ENCODE data around the gene DOCK9. TPM values are rescaled to one million over a fixed set of nuclear protein-coding genes. Genes with fewer than 3 reads are reported as not detected.
A peak's percentile ranks its signal among the peaks of the same experiment; 100 is the strongest.

The DOCK9 gene
- total RNA-seq, 1 experiment from 2014 or later = 2.1 TPM

DNA sequence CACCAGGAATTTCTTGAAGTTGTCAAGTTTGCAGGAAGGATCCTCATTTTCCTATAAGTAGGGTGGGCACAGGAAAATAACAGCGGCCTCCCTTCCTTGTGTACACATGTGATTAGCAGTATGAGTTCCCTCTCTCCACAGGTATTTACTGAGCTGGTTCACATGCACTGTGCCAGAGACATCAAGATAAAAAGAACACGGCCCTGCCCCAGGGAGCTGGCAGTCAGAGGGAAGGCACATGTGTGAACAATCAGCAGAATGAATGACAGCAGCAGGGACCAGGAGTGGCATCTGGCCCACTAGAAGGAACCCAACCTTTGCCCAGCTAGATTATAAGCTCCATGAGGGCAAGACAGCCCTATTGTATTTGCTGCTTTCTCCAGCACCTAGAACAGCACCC, 13.9 kb downstream of the DOCK9 start:
- H3K4me3 ChIP-seq = no peak overlapping the region
- no peaks in the 10 kb centered on the region for H3K27me3 ChIP-seq
- no peak for DNase-seq
- H3K36me3 ChIP-seq = no peaks in the 10 kb centered on the region
- no peaks in the 10 kb centered on the region for H3K9me3 ChIP-seq

DNA sequence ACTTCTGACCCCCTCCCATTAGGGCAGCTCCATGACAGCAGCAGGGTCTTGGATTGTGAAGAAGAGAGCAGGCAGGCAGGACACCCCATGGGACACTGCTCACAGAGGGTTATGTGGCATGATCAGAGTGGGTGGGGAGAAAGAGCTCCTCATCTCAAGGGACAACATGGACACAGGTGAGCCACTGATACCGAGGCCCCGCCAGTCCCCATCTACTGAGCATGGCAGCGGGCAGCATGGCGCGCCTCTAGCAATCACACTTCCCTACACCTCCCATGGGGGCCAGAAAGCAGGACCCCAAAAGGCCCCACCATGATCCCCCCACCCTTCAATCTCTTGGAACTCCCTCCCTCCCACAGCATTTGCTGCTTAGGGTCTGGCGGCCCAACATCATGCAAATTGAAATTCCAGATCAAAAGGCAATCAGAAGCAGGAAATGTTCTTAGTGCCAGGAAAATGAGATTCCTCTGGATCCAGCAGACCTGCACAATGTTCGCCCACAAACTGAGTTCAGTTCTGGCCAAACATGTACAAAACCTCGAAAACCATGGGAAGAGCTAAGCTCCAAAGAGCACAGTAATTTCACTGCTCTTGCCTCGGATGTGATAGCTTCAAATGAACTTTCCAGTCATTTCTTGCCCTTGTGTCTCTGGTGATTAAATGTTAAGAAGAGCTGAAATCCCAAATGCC, 14.8 kb downstream of the DOCK9 start:
- no peak for DNase-seq
- no peak overlapping the region for H3K4me3 ChIP-seq
- no peaks in the 10 kb centered on the region for H3K9me3 ChIP-seq
- no peaks in the 10 kb centered on the region for H3K36me3 ChIP-seq
- H3K27me3 ChIP-seq = no peaks in the 10 kb centered on the region

DNA sequence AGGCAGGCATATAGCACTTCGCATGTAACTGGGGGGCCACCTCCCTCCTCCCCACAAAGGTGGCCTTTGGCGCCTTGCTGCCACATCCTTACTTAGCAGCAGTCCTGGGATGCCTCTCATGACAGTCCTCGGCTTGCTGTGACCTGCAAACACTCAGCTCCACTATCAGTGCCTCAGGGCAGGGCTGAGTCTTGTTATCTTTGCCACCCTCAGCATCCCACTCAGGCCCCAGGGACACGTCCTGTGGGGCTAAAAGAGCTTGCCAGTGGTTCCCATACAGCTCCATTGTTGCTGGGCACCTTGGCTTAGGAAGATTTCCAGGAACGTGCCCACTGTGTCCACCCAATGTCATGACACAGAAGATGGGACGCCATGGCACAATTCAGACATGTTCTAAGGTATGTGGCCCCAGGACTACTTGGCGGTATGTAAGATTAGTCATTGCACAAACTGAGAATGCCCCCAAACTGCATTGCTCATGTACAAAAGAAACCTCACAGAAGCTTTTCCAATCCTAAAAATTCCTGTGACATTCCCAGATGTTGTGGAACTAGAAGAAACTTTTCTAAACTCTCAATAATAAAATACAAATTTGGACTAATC, 16.3 kb downstream of the DOCK9 start:
- H3K9me3 ChIP-seq = no peaks in the 10 kb centered on the region
- DNase-seq = no peak
- no peaks in the 10 kb centered on the region for H3K36me3 ChIP-seq
- H3K27me3 ChIP-seq = no peaks in the 10 kb centered on the region
- H3K4me3 ChIP-seq = no peak overlapping the region

DNA sequence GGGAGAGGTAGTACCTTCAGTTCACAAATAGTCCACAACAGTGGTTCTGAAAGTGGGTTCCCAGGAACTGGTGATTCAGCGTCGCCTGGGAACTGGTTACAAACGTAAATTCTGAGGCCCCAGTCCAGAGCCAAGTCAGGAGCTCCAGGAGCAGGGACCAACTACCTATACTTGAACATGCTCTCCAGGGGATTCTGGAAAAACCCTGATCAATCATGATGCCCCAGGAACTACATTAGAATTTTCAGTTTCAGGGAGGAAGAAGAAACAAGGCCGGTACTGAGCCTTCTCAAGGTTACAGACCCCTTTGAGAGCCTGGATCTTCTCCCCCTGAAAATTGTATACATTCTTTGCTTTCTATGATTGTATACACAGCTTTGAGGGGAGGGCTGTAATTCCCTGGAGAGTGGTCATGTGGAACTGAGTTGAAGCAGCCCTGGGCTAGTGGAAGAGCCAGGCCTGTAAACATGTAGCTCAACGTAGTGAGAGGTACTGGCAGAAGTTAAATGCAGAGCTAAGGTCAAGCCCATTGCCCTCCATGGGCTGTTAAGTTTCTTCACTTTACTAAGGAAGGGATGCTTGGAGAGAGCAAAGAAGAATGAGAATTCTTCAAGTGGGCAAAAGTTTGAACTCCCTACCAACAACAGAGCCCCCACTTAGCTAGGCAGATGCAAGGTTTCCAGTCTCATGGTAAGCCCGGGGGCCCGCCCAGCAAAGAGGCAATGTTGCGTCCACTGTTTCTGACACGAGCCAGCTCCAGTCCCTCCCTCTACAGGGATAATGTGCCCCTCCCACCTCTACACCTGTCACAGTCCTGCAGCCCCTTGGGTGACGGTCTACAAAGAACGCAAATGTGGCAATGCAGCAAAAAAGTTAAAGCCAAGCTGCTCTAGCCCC, 17.0 kb downstream of the DOCK9 start:
- Histone ChIP-seq H3K9me3 (no peaks in the 10 kb centered on the region), H3K27me3 (no peaks in the 10 kb centered on the region), H3K4me3 (no peak overlapping the region), H3K36me3 (no peaks in the 10 kb centered on the region)
- DNase-seq = no peak

DNA sequence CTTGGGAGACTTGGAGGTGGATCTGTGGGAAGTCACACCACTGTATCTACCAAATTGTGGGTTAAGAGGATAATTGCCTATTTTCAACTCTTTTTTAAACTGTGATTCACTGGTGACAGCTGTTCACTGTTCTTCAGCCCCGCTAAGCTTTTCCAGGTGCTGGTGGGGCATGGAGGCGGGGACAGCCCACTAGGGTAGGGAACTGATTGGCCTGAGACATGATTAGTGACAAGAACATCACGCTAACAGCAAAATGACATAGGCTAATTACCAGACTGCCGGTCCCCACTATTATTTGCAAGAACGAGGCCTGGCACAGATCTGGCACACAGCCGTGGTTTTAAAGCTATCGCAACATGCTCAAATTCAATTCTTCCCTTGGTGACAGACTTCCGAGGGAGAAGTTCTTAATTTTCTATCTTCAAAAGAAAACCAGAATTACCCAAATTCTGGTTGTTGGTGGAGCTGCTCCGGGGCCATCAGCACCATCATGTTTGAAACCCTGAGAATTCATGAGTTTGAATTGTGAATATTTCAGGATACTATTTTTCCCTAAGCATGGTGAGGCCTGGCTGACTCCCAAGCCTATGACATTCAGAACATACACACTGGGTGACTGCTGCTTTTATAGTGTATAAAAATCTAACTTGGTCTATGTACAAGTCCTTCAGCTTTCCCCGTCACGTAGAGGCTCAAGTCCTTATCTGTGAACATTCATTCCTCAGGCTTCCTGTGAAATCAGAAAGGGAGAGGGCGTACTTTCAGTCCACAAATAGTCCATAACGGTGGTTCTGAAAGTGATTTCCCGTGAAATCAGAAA, 17.9 kb downstream of the DOCK9 start:
- H3K27me3 ChIP-seq = no peaks in the 10 kb centered on the region
- H3K36me3 ChIP-seq = no peaks in the 10 kb centered on the region
- no peak overlapping the region for H3K4me3 ChIP-seq
- H3K9me3 ChIP-seq = no peaks in the 10 kb centered on the region
- DNase-seq = no peak

DNA sequence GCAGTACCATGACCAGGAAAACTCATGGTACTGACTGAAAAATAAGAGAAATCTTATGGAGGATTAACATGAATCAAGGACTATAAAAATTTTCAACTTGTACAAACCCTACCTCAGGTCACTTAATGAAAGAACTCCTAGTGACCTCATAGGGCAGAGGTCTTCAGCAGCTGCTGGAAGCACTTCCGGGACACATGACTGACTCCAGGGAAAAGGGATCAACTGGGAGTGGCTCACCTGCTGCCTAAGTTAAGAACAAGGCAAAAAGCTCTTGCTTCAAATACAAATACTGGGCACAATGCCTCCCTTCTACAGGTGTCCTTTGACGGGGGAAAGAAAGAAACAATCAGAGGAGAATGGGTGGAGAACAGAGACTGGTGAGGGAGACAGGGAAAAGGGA, 18.6 kb downstream of the DOCK9 start:
- no peak for DNase-seq
- no peaks in the 10 kb centered on the region for H3K36me3 ChIP-seq
- no peaks in the 10 kb centered on the region for H3K27me3 ChIP-seq

DNA sequence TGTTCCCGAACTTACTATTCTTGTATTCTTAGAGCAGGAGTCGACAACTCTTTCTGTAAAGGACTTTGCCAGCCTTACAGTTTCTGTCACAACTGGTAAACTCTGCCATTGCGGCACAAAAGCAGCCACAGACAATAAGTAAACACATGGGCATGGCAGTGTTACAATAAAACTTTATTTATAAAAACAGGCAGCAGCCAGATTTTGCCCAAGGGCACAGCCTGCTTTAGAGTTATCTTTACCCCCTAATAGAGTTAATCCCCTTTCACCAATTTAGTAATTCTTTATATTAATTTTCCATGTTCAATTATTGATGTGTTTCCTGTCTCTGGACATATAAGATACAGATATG, 19.4 kb downstream of the DOCK9 start:
- H3K27me3 ChIP-seq = no peaks in the 10 kb centered on the region
- no peaks in the 10 kb centered on the region for H3K9me3 ChIP-seq
- no peak overlapping the region for H3K4me3 ChIP-seq
- H3K36me3 ChIP-seq = no peaks in the 10 kb centered on the region
- no peak for DNase-seq

More for the DNA sequence above, 18.6 kb downstream of the DOCK9 start:
- H3K4me3 ChIP-seq = no peak overlapping the region
- no peaks in the 10 kb centered on the region for H3K9me3 ChIP-seq

DNA sequence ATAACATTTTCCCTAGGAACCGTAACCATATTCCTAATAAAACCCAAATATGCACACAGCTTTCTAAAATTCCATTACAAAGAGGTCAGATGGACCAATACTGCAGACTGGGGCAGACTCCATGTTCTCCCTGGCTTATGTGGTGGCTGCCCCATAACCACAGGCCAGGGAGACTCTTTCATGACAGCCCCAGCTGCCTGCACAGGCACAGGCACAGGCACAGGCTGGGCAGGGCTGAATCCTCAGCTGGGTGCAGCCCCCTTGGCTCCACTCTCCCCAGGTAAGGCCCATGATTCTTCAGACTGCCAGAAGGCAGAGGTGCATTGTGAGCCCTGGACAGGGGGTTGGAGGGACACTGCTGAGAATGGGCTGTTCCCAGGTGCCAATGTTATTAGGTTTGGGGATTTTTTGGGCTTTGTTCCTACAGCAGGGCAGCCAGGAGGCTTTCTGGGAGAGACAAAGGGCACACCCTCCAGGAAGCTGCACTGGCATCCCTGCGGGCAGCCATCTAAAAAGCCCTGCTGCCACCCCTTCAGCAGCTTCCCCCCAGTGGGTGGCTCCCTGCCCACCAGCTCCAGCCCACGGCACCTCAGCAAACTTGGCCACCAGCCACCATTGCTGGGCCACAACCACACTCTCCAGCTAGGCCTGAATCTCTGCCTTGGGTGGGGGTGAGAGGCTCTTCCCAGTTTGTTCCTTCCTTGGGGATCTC, 20.0 kb downstream of the DOCK9 start:
- DNase-seq = peak; percentile 5

DNA sequence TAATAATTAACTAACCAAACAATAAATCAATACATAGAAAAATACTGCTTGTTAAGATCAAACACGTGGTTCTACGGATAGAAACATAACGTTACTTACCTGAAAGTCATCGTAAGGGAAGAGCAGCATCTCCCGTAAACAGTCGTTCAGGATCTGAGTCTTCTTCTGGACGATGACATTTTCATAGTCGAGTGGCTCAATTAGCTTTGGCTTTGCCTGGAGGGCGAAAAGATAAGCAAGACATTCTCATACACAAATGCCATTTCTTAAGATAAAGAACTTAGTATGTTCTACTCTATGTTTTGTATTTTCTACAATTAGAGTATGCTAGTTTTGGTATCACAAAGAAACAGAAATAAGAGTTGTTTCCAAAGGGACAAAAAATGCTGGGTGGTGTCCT, 22.5 kb downstream of the DOCK9 start:
- no peaks in the 10 kb centered on the region for H3K27me3 ChIP-seq
- H3K9me3 ChIP-seq = no peaks in the 10 kb centered on the region
- H3K36me3 ChIP-seq = no peaks in the 10 kb centered on the region
- no peak overlapping the region for H3K4me3 ChIP-seq
- no peak for DNase-seq

More for the DNA sequence above, 20.0 kb downstream of the DOCK9 start:
- H3K9me3 ChIP-seq = no peaks in the 10 kb centered on the region
- no peak overlapping the region for H3K4me3 ChIP-seq
- no peaks in the 10 kb centered on the region for H3K36me3 ChIP-seq
- H3K27me3 ChIP-seq = no peaks in the 10 kb centered on the region

DNA sequence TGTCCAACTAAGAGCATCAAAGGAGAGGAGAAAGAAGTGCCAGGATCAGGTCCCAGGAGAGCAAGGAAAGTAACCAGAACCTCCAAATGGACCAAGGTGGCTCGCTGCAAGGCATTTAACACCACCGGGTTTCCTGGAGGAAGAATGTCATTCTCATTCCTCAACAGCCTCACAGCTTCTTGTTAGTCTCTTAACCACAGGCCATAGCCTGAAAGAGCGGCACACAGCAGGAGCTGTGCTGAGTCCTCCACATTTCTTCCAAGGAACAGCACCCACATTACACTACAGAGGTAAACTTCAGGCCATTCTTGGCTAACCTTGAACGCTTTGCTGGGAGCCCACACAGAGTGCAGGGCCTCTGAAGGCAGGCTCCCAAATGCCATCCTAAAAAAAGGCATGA, 23.6 kb downstream of the DOCK9 start:
- H3K36me3 ChIP-seq = no peaks in the 10 kb centered on the region
- DNase-seq = no peak
- H3K27me3 ChIP-seq = no peaks in the 10 kb centered on the region
- no peak overlapping the region for H3K4me3 ChIP-seq
- no peaks in the 10 kb centered on the region for H3K9me3 ChIP-seq

DNA sequence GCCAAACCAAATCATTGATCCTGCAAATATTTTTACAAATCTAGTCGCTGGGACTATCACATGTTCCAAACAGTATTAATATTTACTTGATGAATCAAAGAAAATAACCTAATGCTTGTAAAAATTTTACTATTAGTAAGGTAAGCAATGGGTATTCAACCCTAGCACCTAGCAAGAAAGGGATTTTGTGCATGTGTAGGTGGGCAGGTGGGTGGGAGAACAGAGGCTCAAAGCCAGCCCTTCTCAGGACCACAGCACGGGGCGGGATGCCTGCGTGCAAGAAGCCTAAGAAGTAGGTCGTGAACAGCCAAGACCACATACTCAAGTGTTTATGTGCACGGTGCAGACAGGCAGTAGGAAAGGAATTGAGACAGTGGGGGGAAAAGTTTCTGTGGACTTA, 26.6 kb downstream of the DOCK9 start:
- no peak for DNase-seq
- H3K9me3 ChIP-seq = no peaks in the 10 kb centered on the region
- no peak overlapping the region for H3K4me3 ChIP-seq
- no peaks in the 10 kb centered on the region for H3K27me3 ChIP-seq
- no peaks in the 10 kb centered on the region for H3K36me3 ChIP-seq

DNA sequence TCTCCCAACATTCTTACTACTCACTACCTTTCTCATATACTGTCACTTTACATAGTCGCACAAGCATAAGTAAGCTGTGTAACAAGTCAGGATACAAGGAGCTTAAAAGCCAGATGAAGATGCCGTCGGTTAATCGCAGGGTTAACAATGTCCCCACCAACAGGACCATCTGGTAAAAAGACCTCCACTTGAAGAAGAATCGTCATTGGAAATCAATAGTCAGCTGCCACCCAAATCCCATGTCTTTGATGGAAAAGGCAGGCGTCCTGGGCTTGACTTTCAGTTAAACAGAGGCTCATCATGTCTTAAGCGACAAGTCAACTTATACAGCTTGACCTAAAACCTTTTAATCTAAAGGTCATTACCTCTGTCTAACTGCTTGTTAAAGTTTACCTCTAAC, 27.2 kb downstream of the DOCK9 start:
- DNase-seq = no peak
- Histone ChIP-seq H3K36me3 (no peaks in the 10 kb centered on the region), H3K4me3 (no peak overlapping the region), H3K9me3 (no peaks in the 10 kb centered on the region), H3K27me3 (no peaks in the 10 kb centered on the region)

DNA sequence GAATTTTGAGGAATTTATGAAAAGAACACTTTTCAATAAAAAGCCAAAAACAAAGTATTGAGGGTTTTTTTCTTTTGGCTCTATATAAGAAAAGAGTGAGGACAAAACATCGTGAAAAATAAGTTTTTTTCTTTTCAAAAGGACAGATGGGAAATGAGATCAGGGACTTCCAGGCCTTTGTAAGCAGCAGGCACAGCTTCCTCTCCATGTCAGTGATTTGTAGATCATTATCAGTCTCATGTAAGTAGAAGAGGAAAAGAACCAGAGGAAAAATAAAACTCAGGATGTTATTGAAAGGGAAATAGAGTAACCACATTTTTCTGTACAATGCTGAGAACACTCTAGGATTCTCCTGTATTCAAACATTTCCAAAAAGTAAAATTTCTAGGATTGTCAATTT, 29.9 kb downstream of the DOCK9 start:
- Histone ChIP-seq H3K27me3 (no peaks in the 10 kb centered on the region), H3K4me3 (no peak overlapping the region), H3K36me3 (no peaks in the 10 kb centered on the region), H3K9me3 (no peaks in the 10 kb centered on the region)
- DNase-seq = no peak

DNA sequence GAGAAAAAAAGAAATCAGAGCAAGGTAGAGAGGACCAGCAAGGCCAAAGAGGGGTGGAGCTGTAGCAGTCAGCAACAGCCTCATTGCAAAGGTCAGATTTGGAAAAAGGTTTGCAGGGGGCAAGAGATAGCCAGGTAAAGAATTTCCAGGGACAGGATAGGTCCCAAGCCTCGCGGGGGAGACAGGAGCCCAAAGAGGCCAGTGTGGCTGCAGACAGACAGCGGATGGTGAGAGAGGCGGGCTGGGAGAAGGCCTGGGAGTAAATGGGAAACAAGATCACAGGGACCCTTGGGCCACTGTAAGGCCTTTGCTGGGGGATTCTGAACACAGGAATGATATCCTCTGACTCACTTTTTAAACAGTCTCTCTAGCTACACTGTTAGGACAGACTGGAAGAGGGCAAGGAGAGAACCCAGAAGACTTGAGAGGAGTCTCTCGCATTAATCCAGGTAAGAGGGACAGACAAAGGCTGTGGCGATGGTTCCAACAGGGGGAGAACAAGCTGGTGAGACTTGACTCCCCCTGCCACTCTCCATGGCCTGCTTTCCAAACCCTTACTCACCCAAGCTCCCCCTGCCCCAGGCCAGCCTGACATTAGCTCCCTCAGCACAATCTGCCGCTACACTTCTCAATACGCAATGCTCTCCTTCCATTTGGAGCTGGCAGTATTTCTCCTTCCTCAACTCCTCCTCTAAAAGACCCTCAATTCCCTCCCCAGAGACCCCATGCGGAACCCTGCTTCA, 31.8 kb downstream of the DOCK9 start:
- no peak overlapping the region for H3K4me3 ChIP-seq
- no peaks in the 10 kb centered on the region for H3K9me3 ChIP-seq
- H3K27me3 ChIP-seq = no peaks in the 10 kb centered on the region
- DNase-seq = no peak
- no peaks in the 10 kb centered on the region for H3K36me3 ChIP-seq

DNA sequence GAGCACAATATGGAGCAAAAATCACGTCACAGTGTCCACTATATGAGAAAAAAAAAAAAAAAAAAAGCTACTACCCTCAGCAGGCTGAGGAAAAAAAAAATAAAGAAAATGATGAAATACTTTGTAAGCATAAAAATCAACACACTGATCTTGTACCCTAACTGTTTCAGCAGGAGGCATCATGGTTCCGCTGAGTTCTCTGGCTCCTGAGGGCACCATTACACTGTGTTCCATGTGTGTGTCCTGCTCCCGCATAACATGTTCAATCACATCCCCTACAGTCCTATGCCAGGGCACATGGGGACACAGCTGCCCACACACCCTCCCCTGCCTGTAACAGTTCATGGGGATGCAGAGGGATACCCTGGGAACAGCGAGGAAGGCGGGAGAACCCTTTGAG, 33.5 kb downstream of the DOCK9 start:
- Histone ChIP-seq H3K4me3 (no peak overlapping the region), H3K27me3 (no peaks in the 10 kb centered on the region), H3K36me3 (no peaks in the 10 kb centered on the region), H3K9me3 (no peaks in the 10 kb centered on the region)
- no peak for DNase-seq

DNA sequence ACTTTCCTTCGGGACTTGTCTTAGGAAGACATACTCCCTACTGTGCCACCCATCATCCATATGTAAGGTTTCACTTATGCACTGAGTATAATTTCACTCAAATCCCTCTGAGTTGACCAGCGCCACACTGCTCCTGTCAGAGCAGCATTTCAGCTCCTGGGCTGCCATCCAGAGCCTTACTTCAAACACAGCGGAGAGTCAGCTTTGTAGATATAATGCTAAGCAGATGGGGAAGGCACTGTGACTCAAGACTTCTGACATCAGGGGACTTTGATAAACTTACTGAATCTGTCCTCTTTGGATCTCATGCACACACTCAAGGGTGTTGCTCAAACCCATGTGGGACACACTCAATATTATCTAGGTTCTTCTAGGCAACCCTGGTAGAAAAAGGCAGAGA, 34.9 kb downstream of the DOCK9 start:
- Histone ChIP-seq H3K36me3 (no peaks in the 10 kb centered on the region), H3K27me3 (no peaks in the 10 kb centered on the region), H3K9me3 (no peaks in the 10 kb centered on the region), H3K4me3 (no peak overlapping the region)
- no peak for DNase-seq

Measured in MG63 (cell line).